ENCODE data around the gene KCMF1. TPM values are rescaled to one million over a fixed set of nuclear protein-coding genes. Genes with fewer than 3 reads are reported as not detected.
A peak's percentile ranks its signal among the peaks of the same experiment; 100 is the strongest.

KCMF1 gene
- polyA plus RNA-seq, 3 donors from 2014 or later: 19.4 to 29.2 (median 25.5) TPM

DNA sequence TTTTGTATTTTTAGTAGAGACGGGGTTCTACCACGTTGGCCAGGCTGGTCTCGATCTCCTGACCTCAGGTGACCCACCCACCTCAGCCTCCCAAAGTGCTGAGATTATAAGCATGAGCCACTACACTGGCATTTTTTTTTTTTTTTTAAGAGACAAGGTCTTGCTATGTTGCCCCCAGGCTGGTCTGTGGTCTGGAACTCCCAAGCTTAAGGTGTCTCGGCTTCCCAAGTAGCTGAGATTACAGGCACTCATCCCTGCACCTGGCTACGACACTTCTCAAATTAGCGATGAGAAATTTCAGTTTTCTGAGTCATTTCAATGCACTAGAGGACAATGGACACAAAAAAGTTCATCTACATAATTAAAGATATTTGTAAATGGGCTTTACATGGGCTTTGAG, 125.7 kb downstream of the KCMF1 start:
- no peaks in the 10 kb centered on the region for H3K4me1 Mint-ChIP-seq
- no peaks in the 10 kb centered on the region for H3K36me3 Mint-ChIP-seq

GRCh38 chr2:85104228-85104627, 133.3 kb downstream of the KCMF1 start:
- peaks cover 10 to 17% (median 13%) of the 10 kb centered on the region in 3 donors for H3K27me3 Mint-ChIP-seq (ENCODE audit: low read depth in 3 of 3)
- H3K27ac Mint-ChIP-seq: no peak overlapping the region
- no peaks in the 10 kb centered on the region for H3K36me3 Mint-ChIP-seq
- H3K4me1 Mint-ChIP-seq: peaks cover 5 to 15% of the 10 kb centered on the region in 2 donors
- no peak overlapping the region for H3K4me3 Mint-ChIP-seq
- H3K9me3 Mint-ChIP-seq: no peaks in the 10 kb centered on the region
- DNase-seq: peak; percentile 9 to 18 (median 12)

More for the DNA sequence above, 125.7 kb downstream of the KCMF1 start:
- DNase-seq: no peak
- Mint-ChIP-seq H3K9me3 (no peaks in the 10 kb centered on the region), H3K27ac (no peak overlapping the region), H3K27me3 (ENCODE audit: low read depth in 3 of 3) (peaks cover 5 to 15% (median 5%) of the 10 kb centered on the region in 3 donors), H3K4me3 (no peak overlapping the region)

GRCh38 chr2:85106489-85107180, 135.7 kb downstream of the KCMF1 start:
- DNase-seq: no peak
- Mint-ChIP-seq H3K4me3 (no peak overlapping the region), H3K36me3 (no peaks in the 10 kb centered on the region)

More at GRCh38 chr2:85106489-85107180, 135.7 kb downstream of the KCMF1 start:
- Mint-ChIP-seq H3K9me3 (no peaks in the 10 kb centered on the region), H3K27me3 (ENCODE audit: low read depth in 3 of 3) (peaks cover 6 to 20% (median 13%) of the 10 kb centered on the region in 3 donors), H3K4me1 (peaks cover 5 to 15% of the 10 kb centered on the region in 2 donors), H3K27ac (no peak overlapping the region)

Other genes with a start within 250 kb of the KCMF1 start
- gene TRABD2A, start 90.1 kb upstream of the KCMF1 start, polyA plus RNA-seq: 1 to 10 TPM in 1 of 3 donors, under 1 TPM in 1, not detected in 1; 0.66 to 3.0 TPM
- gene TMSB10, start 65.5 kb upstream of the KCMF1 start, polyA plus RNA-seq: 1,000 to 10,000 TPM; 4,386 to 7,531 (median 5,397) TPM
- gene TCF7L1, start 162.2 kb downstream of the KCMF1 start, polyA plus RNA-seq: under 1 TPM in 1 of 3 donors, not detected in 2; 0.12 TPM

Data from immature natural killer cell (primary cell).